Measurements from ENCODE around the gene KLHL29.
"Not testable (repeated sequence)": the region's sequence is repeated elsewhere in the genome, so short reads cannot be mapped to it uniquely, and the experiment has no call there.

KLHL29 gene

GRCh38 chr2:23373666-23374065 is 11.3 kb upstream of the KLHL29 start:
- no peak for DNase-seq

GRCh38 chr2:23375448-23375847 is 9.5 kb upstream of the KLHL29 start:
- DNase-seq = no peak

- no peak for DNase-seq
Measured at GRCh38 chr2:23376075-23376474, 8.9 kb upstream of the KLHL29 start.

- no peak for DNase-seq
Measured at GRCh38 chr2:23376972-23377371, 8.0 kb upstream of the KLHL29 start.

- DNase-seq = no peak
Measured at GRCh38 chr2:23377771-23378170, 7.2 kb upstream of the KLHL29 start.

- DNase-seq = no peak
Measured at GRCh38 chr2:23378496-23378895, 6.5 kb upstream of the KLHL29 start.

GRCh38 chr2:23379220-23379695 is 5.7 kb upstream of the KLHL29 start:
- no peak for DNase-seq

GRCh38 chr2:23380562-23381065 is 4.4 kb upstream of the KLHL29 start:
- peak; percentile 36 for DNase-seq

GRCh38 chr2:23381084-23381483 is 3.9 kb upstream of the KLHL29 start:
- no peak for DNase-seq

- DNase-seq = no peak
Measured at GRCh38 chr2:23381485-23381884, 3.5 kb upstream of the KLHL29 start.

GRCh38 chr2:23383100-23383499 is 1.9 kb upstream of the KLHL29 start:
- no peak for DNase-seq

GRCh38 chr2:23385351-23385747 is 370 bp downstream of the KLHL29 start:
- peak; percentile 16 for DNase-seq

- DNase-seq = no peak
Measured at GRCh38 chr2:23385748-23386338, 864 bp downstream of the KLHL29 start.

- DNase-seq = peak; percentile 4
Measured at GRCh38 chr2:23386339-23387220, 1.6 kb downstream of the KLHL29 start.

GRCh38 chr2:23387221-23387550 is 2.2 kb downstream of the KLHL29 start:
- no peak for DNase-seq

- DNase-seq = no peak
Measured at GRCh38 chr2:23387845-23388244, 2.9 kb downstream of the KLHL29 start.

- DNase-seq = no peak
Measured at GRCh38 chr2:23388294-23388693, 3.3 kb downstream of the KLHL29 start.

GRCh38 chr2:23388756-23389514 is 4.0 kb downstream of the KLHL29 start:
- no peak for DNase-seq

GRCh38 chr2:23390152-23390551 is 5.2 kb downstream of the KLHL29 start:
- DNase-seq = no peak

GRCh38 chr2:23391237-23391736 is 6.3 kb downstream of the KLHL29 start:
- not testable (repeated sequence) for DNase-seq

GRCh38 chr2:23393722-23394121 is 8.7 kb downstream of the KLHL29 start:
- DNase-seq = no peak

- DNase-seq = no peak
Measured at GRCh38 chr2:23394700-23395099, 9.7 kb downstream of the KLHL29 start.

- DNase-seq = no peak
Measured at GRCh38 chr2:23397478-23397877, 12.5 kb downstream of the KLHL29 start.
